RKO (cell line): ENCODE results near the gene GRK5.

ENCODE experiments used
- DNase-seq: peaks from one replicate; pipeline ENCODE4 v3.0.0-alpha.2; 2016; ENCODE audit warnings: low spot score

Gene GRK5

DNA sequence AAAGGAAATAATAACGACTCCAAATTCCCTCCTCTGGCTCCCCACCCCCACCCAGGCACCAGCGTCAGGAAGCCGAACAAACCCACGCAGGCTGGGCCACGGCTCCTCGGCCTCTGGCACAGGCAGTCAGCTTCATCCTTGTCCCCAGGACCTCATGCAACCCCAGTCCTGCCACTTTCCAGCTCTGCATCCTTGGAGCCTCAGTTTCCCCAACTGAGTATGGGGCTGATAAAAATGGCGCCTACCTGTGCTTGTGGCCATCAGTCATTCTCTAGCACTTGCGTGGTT is 198.1 kb downstream of the GRK5 start:
- DNase-seq, result no peak

DNA sequence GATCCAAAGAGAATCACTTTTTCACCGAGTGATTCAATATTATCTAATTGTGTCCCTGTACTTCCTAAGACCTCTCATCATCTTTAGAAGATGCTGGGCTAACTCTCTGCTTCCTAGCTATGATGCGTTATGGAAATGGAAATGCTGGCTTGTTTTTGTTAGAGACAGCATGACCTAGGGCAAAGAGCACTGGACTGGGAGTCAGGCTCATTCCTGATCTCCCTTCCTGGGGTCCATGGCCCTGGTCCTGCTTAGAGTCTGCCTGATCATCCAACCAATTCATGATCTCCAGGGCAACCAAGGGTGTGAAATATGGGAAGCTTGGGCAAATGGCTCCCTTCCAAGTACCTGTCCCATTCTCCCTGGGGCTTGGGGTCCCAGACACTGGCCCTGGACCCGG is 198.8 kb downstream of the GRK5 start:
- DNase-seq, result no peak

DNA sequence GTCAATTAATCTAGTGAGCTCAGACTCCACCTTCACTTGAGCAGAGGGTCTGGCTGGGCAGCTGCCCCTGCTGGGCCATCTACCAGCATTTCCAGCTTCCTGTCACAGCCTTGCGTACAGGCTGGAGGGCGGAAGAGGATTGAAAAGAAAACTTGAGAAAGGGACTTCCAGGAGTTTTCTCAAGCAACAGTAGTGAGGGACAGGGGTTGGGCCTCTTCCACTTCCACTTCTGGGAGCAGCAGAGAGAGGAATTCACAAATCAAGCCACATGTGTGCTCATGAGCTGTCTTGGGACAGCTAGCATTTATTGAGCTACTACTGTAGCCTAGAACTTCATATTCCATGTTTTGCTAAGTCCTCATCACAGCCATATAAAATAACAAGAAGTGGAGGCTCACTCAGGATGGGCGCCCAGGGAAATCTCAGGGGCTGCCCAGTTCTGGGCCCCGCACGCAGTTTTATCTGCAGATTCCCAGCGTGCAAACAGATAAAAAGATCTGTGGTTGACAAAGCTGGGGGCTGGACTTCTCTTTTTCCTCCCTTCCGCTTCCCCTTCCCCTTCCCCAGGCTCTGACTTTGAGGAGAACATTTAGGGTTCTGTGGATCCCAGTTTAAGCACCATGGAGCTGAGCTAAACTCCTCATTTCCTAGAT is 199.4 kb downstream of the GRK5 start:
- no peak for DNase-seq

- no peak for DNase-seq
Measured at GRCh38 chr10:119407254-119407777, 199.9 kb downstream of the GRK5 start.

DNA sequence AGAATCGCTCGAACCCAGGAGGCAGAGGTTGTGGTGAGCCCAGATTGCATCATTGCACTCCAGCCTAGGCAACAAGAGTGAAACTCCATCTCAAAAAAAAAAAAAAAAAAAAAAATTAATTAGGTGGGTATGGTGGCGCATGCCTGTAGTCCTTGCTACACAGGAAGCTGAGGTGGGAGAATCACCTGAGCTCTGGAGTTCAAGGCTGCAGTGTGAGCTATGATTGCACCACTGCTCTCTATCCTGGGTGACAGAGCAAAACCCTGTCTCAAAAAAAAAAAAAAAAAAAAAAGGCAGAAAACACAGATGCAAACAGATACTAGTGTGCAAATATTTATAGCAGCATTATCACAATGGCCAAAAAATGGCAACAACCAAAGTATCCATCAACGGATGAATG is 200.7 kb downstream of the GRK5 start:
- DNase-seq, result no peak

GRCh38 chr10:119408969-119409371 is 201.6 kb downstream of the GRK5 start:
- DNase-seq, result no peak

DNA sequence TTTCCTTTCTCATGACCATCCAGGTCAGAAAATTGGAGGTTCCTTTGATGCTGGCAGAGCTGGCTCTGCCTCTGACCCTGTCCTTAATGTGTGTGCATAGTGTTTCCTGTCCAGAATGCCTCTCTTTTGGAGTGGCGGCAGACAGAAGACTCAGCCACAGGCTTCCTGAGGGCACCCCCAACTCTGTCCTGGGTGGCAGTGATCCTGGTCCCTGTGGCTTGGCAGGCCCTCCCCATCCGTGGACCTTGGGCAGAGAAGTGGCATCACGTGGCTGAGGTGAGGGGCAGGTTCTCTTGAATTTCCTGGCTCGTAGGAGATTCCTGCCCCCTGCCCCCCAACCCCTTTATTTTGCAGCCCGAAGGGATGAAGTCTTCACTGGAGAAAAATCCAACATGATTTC is 202.0 kb downstream of the GRK5 start:
- no peak for DNase-seq

DNA sequence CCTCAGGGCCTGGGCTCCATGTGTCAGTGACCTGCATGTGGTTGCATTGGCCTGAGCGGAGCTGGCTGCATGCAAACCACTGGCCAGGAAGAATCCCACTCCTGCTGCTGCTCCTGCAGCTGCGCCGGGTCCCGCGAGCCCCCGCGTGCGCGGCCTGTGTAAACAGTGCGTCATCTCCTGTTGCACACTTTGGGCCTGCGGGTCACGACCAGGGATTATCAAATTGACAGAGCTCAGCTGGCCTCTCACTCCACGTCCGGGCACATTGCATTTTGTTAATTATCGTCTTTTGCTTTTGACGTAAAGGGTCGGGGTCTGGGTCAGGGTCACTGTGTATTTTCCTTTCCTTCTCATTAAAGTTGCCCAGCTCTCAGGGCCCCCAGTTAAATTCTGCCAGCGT is 202.5 kb downstream of the GRK5 start:
- DNase-seq, result no peak

- no peak for DNase-seq
Measured at GRCh38 chr10:119410361-119411116, 203.2 kb downstream of the GRK5 start.

GRCh38 chr10:119412244-119413092 is 205.1 kb downstream of the GRK5 start:
- no peak for DNase-seq

DNA sequence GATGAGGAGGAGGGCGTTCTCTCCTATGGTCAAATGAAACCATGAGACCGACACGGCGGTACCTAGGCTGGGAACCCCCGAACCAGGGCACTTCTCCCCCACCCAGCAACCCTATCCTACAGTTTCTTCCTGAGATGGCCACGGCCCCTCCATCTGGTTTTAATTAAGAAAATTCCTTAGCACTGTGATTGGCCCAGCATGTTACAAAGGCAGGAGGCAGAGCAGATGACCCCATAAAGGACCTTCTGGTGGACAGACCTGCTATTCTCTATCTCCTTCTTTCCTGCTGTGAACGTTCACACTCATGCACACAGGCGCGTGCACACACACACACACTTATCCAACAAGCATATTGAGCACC is 205.7 kb downstream of the GRK5 start:
- DNase-seq, result no peak

- DNase-seq, result no peak
Measured at GRCh38 chr10:119413471-119414080, 206.2 kb downstream of the GRK5 start.

DNA sequence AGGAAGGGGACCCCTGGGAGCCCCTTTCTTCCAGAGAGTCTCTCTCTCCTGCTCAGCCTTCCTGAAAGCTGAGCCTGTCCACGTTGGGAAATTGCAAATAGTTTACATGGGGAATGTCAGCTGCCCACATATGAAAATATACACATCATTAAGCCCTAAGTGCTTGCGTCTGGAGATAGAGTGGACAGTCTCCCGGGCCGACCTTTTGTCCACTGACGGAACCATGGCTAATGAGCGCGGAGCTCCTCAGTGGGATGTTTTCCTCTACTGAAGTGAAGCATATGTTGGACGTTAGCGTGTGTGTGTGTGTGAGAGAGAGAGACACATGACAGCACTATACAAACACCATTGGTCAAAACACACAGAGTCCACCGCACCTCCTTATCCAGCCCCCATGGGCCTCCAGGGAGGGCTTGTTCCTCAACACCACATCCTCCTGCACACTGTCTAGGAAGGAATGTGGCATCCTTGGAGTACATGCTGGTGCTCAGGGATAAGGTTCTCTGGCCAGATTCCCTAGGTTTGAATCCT is 206.8 kb downstream of the GRK5 start:
- no peak for DNase-seq

- no peak for DNase-seq
Measured at GRCh38 chr10:119415121-119415520, 207.8 kb downstream of the GRK5 start.

- no peak for DNase-seq
Measured at GRCh38 chr10:119415536-119416503, 208.4 kb downstream of the GRK5 start.

DNA sequence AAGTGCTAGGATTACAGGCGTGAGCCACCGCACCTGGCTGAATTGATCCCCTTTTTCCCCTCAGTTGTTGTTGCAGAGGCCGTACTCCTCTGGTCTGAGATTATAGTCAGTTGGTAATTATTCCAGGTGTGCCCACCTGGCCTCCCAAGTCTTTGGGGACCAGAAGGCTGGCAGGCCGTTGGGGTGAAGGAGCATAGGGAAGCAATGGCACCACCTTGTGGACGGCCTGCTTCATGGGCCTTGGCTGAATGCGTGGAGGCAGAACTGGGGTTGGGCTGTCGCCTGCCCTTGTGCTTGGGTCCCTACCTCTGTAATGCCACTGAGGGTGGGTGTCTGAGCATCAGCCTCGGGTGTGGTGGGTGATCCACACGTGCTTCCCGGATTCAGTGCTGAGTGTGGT is 209.5 kb downstream of the GRK5 start:
- peak; percentile 51 for DNase-seq

GRCh38 chr10:119417852-119418251 is 210.5 kb downstream of the GRK5 start:
- DNase-seq, result no peak

GRCh38 chr10:119418362-119418761 is 211.0 kb downstream of the GRK5 start:
- DNase-seq, result no peak

- DNase-seq, result no peak
Measured at GRCh38 chr10:119419931-119420330, 212.6 kb downstream of the GRK5 start.

DNA sequence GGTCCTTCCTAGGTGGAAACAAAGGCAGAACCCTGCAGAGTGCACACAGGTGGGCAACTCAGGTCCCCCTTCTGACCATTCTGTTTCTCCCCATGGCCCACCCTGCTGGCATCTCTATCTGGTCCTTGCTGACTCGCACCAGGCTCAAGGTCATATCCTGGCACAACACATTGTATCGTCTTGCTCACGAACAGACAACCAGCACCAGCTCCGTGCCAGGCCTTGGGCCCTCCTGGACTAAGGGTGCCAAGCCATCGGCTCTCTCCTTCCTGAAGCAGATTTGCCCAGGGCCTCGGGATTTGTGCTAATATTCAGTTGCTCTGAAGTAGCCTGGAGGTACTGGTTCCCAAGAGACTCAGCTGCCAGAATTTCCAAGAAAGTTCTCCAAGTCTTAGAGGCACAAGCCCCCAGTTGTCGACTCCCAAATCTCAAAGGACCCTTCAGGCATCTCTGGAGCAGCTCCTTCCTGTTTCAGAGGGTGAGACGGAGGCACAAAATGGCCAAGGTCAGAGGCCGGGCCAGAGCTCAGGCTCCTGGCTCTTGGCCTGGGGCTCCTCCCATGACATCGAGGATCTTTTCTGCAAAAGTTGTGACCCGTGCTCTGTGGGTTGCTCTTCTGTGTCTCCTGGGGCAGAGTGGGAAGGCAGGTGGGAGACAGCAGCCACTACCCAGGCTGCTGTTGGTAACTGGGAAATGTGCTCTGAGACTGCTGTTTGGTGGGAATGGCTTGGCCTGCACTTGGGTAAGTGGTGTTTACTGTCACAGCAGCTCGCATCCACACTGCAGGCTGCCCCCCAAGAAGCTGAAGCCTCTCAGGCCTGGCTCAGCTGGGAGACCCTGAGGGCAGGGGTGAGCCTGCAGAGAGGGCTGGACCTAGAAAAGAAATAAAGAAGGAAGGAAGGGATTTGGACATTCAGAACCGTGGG is 213.8 kb downstream of the GRK5 start:
- no peak for DNase-seq
